WTC11 (cell line): ENCODE data around the gene GNAO1. TPM values are rescaled to one million over a fixed set of nuclear protein-coding genes. Genes with fewer than 3 reads are reported as not detected.

Experiments
- ATAC-seq: fragments of 200-7000 bp; cut with Tn5 transposase; 2 replicates; pipeline ENCODE4 v1.10.0; 2021; ENCODE audit warnings: mild to moderate bottlenecking, moderate library complexity
- CTCF ChIA-PET: fragments of 300-600 bp; sonication (Branson Sonifier 250); formaldehyde crosslinking; loops from one replicate; lab custom pipeline; 2021; ENCODE audit warnings: antibody characterized with exemption; lab: Charles Lee
- POLR2A ChIA-PET: fragments of 350-600 bp; sonication (Branson Sonifier 250); formaldehyde crosslinking; loops from one replicate; lab custom pipeline; 2021; ENCODE audit warnings: antibody characterized with exemption; lab: Charles Lee
- DNase-seq: peaks from one replicate; pipeline ENCODE4 v3.0.0; 2021; ENCODE audit warnings: low spot score
- H3K27ac Mint-ChIP-seq: 2 replicates; pipeline ENCODE4 v1.8.0; 2021; ENCODE audit warnings: mixed read lengths
- H3K27me3 Mint-ChIP-seq: 2 replicates; pipeline ENCODE4 v1.8.0; 2021; ENCODE audit warnings: low read depth, mild to moderate bottlenecking, moderate library complexity, mixed read lengths
- H3K36me3 Mint-ChIP-seq: 2 replicates; pipeline ENCODE4 v1.8.0; 2021; ENCODE audit warnings: mixed read lengths
- H3K4me1 Mint-ChIP-seq: 2 replicates; pipeline ENCODE4 v1.8.0; 2022; ENCODE audit warnings: mixed read lengths
- H3K4me3 Mint-ChIP-seq: 2 replicates; pipeline ENCODE4 v1.8.0; 2021; ENCODE audit warnings: mild to moderate bottlenecking, moderate library complexity, mixed read lengths
- H3K9me3 Mint-ChIP-seq: 2 replicates; pipeline ENCODE4 v1.8.0; 2021; ENCODE audit warnings: mixed read lengths
- ATF2 ChIP-seq: sonication (generic); formaldehyde crosslinking; IDR thresholded peaks from 2 replicates; pipeline ENCODE4 v1.8.1; 2022; ENCODE audit warnings: low read depth, missing genetic modification reagents, borderline replicate concordance
- ELF4 ChIP-seq: sonication (generic); formaldehyde crosslinking; IDR thresholded peaks from 2 replicates; pipeline ENCODE4 v1.8.1; 2022; ENCODE audit warnings: low read depth, mild to moderate bottlenecking, moderate library complexity, missing genetic modification reagents
- IRF1 ChIP-seq: sonication (generic); formaldehyde crosslinking; IDR thresholded peaks from 2 replicates; pipeline ENCODE4 v1.8.0; 2023; ENCODE audit warnings: missing genetic modification reagents
- MLX ChIP-seq: sonication (generic); formaldehyde crosslinking; IDR thresholded peaks from 2 replicates; pipeline ENCODE4 v1.8.1; 2023; ENCODE audit warnings: mild to moderate bottlenecking, missing genetic modification reagents, moderate library complexity
- NFYB ChIP-seq: sonication (generic); formaldehyde crosslinking; conservative IDR thresholded peaks from 2 replicates; pipeline ENCODE4 v1.8.0; 2022; ENCODE audit warnings: low read depth, missing genetic modification reagents
- NR1H2 ChIP-seq: sonication (generic); formaldehyde crosslinking; IDR thresholded peaks from 2 replicates; pipeline ENCODE4 v1.9.0; 2021; ENCODE audit warnings: mild to moderate bottlenecking, moderate library complexity, missing genetic modification reagents
- NR2C2 ChIP-seq: sonication (generic); formaldehyde crosslinking; IDR thresholded peaks from 2 replicates; pipeline ENCODE4 v1.8.0; 2022; ENCODE audit warnings: mild to moderate bottlenecking, missing genetic modification reagents
- PRRX2 ChIP-seq: fragments of 250-450 bp; sonication (Bioruptor Pico); IDR thresholded peaks from 2 replicates; pipeline ENCODE4 v1.8.0; 2021; ENCODE audit warnings: mild to moderate bottlenecking
- TEAD4 ChIP-seq: sonication (generic); formaldehyde crosslinking; IDR thresholded peaks from 2 replicates; pipeline ENCODE4 v1.8.0; 2022; ENCODE audit warnings: mild to moderate bottlenecking, missing genetic modification reagents
- ZNF121 ChIP-seq: sonication (generic); formaldehyde crosslinking; IDR thresholded peaks from 2 replicates; pipeline ENCODE4 v1.8.0; 2023; ENCODE audit warnings: missing genetic modification reagents
- ZNF281 ChIP-seq: sonication (generic); formaldehyde crosslinking; IDR thresholded peaks from 2 replicates; pipeline ENCODE4 v1.8.0; 2023; ENCODE audit warnings: mild to moderate bottlenecking, missing genetic modification reagents
- ZNF396 ChIP-seq: fragments of 250-450 bp; sonication (Bioruptor Pico); IDR thresholded peaks from 2 replicates; pipeline ENCODE4 v1.8.0; 2021; ENCODE audit warnings: mild to moderate bottlenecking, moderate library complexity, borderline replicate concordance
- ZNF416 ChIP-seq: fragments of 250-450 bp; sonication (Bioruptor Pico); IDR thresholded peaks from 2 replicates; pipeline ENCODE4 v1.9.0; 2021; ENCODE audit warnings: mild to moderate bottlenecking, inconsistent platforms
- total RNA-seq: library from RNA; stranded (reverse); gene quantifications from 3 replicates; pipeline ENCODE4 v1.2.3, GENCODE V29; 2021
- TF ChIP-seq, protein P1 (sequence below): fragments of 250-450 bp; sonication (Bioruptor Pico); IDR thresholded peaks from 2 replicates; pipeline ENCODE4 v1.9.0; 2021; ENCODE audit warnings: mild to moderate bottlenecking, borderline replicate concordance
- TF ChIP-seq, protein P2 (sequence below): sonication (generic); formaldehyde crosslinking; IDR thresholded peaks from 2 replicates; pipeline ENCODE4 v1.8.0; 2022; ENCODE audit warnings: missing genetic modification reagents
- TF ChIP-seq, protein P3 (sequence below): fragments of 250-450 bp; sonication (Bioruptor Pico); IDR thresholded peaks from 2 replicates; pipeline ENCODE4 v1.9.0; 2021; ENCODE audit warnings: mild to moderate bottlenecking
- TF ChIP-seq, protein P4 (sequence below): sonication (generic); formaldehyde crosslinking; conservative IDR thresholded peaks from 2 replicates; pipeline ENCODE4 v1.8.1; 2022; ENCODE audit warnings: mild to moderate bottlenecking, missing genetic modification reagents
- TF ChIP-seq, protein P5 (sequence below): sonication (generic); formaldehyde crosslinking; IDR thresholded peaks from 2 replicates; pipeline ENCODE4 v1.8.0; 2022; ENCODE audit warnings: mild to moderate bottlenecking, missing genetic modification reagents

The GNAO1 gene
- total RNA-seq, 1 experiment from 2014 or later = 30.6 TPM

GRCh38 chr16:56337858-56338325 is 146.6 kb downstream of the GNAO1 start:
- H3K36me3 Mint-ChIP-seq = no peaks in the 10 kb centered on the region
- no peaks in the 10 kb centered on the region for H3K27me3 Mint-ChIP-seq
- POLR2A ChIA-PET = no interaction called here
- no peaks in the 10 kb centered on the region for H3K9me3 Mint-ChIP-seq
- CTCF ChIA-PET = interaction anchor here (1.8 to 5.2 kb wide), 2 partner anchors 10 to 19 kb away, joined by 5 to 44 read pairs; no protein-coding TSS in a partner anchor
- ATAC-seq = no peak
- no peak overlapping the region for H3K27ac Mint-ChIP-seq
- no peak overlapping the region for H3K4me3 Mint-ChIP-seq
- TF ChIP-seq, protein P1, sequence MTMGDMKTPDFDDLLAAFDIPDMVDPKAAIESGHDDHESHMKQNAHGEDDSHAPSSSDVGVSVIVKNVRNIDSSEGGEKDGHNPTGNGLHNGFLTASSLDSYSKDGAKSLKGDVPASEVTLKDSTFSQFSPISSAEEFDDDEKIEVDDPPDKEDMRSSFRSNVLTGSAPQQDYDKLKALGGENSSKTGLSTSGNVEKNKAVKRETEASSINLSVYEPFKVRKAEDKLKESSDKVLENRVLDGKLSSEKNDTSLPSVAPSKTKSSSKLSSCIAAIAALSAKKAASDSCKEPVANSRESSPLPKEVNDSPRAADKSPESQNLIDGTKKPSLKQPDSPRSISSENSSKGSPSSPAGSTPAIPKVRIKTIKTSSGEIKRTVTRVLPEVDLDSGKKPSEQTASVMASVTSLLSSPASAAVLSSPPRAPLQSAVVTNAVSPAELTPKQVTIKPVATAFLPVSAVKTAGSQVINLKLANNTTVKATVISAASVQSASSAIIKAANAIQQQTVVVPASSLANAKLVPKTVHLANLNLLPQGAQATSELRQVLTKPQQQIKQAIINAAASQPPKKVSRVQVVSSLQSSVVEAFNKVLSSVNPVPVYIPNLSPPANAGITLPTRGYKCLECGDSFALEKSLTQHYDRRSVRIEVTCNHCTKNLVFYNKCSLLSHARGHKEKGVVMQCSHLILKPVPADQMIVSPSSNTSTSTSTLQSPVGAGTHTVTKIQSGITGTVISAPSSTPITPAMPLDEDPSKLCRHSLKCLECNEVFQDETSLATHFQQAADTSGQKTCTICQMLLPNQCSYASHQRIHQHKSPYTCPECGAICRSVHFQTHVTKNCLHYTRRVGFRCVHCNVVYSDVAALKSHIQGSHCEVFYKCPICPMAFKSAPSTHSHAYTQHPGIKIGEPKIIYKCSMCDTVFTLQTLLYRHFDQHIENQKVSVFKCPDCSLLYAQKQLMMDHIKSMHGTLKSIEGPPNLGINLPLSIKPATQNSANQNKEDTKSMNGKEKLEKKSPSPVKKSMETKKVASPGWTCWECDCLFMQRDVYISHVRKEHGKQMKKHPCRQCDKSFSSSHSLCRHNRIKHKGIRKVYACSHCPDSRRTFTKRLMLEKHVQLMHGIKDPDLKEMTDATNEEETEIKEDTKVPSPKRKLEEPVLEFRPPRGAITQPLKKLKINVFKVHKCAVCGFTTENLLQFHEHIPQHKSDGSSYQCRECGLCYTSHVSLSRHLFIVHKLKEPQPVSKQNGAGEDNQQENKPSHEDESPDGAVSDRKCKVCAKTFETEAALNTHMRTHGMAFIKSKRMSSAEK (CRISPR knock-in tag) = no peak
- no peak for TF ChIP-seq TEAD4 (CRISPR knock-in tag)
- TF ChIP-seq, protein P2, sequence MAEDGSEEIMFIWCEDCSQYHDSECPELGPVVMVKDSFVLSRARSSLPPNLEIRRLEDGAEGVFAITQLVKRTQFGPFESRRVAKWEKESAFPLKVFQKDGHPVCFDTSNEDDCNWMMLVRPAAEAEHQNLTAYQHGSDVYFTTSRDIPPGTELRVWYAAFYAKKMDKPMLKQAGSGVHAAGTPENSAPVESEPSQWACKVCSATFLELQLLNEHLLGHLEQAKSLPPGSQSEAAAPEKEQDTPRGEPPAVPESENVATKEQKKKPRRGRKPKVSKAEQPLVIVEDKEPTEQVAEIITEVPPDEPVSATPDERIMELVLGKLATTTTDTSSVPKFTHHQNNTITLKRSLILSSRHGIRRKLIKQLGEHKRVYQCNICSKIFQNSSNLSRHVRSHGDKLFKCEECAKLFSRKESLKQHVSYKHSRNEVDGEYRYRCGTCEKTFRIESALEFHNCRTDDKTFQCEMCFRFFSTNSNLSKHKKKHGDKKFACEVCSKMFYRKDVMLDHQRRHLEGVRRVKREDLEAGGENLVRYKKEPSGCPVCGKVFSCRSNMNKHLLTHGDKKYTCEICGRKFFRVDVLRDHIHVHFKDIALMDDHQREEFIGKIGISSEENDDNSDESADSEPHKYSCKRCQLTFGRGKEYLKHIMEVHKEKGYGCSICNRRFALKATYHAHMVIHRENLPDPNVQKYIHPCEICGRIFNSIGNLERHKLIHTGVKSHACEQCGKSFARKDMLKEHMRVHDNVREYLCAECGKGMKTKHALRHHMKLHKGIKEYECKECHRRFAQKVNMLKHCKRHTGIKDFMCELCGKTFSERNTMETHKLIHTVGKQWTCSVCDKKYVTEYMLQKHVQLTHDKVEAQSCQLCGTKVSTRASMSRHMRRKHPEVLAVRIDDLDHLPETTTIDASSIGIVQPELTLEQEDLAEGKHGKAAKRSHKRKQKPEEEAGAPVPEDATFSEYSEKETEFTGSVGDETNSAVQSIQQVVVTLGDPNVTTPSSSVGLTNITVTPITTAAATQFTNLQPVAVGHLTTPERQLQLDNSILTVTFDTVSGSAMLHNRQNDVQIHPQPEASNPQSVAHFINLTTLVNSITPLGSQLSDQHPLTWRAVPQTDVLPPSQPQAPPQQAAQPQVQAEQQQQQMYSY = no peak
- TF ChIP-seq NR1H2 (CRISPR knock-in tag) = no peak
- TF ChIP-seq MLX = no peak
- no peak for TF ChIP-seq ZNF396 (CRISPR knock-in tag)
- no peak for TF ChIP-seq NR2C2 (CRISPR knock-in tag)
- no peak for TF ChIP-seq ATF2 (CRISPR knock-in tag)
- TF ChIP-seq ELF4 (CRISPR knock-in tag) = no peak
- TF ChIP-seq, protein P3, sequence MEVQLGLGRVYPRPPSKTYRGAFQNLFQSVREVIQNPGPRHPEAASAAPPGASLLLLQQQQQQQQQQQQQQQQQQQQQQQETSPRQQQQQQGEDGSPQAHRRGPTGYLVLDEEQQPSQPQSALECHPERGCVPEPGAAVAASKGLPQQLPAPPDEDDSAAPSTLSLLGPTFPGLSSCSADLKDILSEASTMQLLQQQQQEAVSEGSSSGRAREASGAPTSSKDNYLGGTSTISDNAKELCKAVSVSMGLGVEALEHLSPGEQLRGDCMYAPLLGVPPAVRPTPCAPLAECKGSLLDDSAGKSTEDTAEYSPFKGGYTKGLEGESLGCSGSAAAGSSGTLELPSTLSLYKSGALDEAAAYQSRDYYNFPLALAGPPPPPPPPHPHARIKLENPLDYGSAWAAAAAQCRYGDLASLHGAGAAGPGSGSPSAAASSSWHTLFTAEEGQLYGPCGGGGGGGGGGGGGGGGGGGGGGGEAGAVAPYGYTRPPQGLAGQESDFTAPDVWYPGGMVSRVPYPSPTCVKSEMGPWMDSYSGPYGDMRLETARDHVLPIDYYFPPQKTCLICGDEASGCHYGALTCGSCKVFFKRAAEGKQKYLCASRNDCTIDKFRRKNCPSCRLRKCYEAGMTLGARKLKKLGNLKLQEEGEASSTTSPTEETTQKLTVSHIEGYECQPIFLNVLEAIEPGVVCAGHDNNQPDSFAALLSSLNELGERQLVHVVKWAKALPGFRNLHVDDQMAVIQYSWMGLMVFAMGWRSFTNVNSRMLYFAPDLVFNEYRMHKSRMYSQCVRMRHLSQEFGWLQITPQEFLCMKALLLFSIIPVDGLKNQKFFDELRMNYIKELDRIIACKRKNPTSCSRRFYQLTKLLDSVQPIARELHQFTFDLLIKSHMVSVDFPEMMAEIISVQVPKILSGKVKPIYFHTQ (CRISPR knock-in tag) = no peak
- no peak for TF ChIP-seq IRF1 (CRISPR knock-in tag)
- no peak for TF ChIP-seq NFYB (CRISPR knock-in tag)
- TF ChIP-seq, protein P4, sequence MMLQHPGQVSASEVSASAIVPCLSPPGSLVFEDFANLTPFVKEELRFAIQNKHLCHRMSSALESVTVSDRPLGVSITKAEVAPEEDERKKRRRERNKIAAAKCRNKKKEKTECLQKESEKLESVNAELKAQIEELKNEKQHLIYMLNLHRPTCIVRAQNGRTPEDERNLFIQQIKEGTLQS (CRISPR knock-in tag) = no peak
- TF ChIP-seq PRRX2 (CRISPR knock-in tag) = no peak
- no peak for TF ChIP-seq ZNF416
- TF ChIP-seq ZNF121 = no peak
- no peak for TF ChIP-seq ZNF281 (CRISPR knock-in tag)
- TF ChIP-seq, protein P5, sequence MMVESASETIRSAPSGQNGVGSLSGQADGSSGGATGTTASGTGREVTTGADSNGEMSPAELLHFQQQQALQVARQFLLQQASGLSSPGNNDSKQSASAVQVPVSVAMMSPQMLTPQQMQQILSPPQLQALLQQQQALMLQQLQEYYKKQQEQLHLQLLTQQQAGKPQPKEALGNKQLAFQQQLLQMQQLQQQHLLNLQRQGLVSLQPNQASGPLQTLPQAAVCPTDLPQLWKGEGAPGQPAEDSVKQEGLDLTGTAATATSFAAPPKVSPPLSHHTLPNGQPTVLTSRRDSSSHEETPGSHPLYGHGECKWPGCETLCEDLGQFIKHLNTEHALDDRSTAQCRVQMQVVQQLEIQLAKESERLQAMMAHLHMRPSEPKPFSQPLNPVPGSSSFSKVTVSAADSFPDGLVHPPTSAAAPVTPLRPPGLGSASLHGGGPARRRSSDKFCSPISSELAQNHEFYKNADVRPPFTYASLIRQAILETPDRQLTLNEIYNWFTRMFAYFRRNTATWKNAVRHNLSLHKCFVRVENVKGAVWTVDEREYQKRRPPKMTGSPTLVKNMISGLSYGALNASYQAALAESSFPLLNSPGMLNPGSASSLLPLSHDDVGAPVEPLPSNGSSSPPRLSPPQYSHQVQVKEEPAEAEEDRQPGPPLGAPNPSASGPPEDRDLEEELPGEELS (CRISPR knock-in tag) = no peak
- no peak for DNase-seq
- H3K4me1 Mint-ChIP-seq = no peaks in the 10 kb centered on the region
